K562 (cell line): Measurements from ENCODE around the gene TBC1D7. TPM values are rescaled to one million over a fixed set of nuclear protein-coding genes. Genes with fewer than 3 reads are reported as not detected.
A peak's percentile ranks its signal among the peaks of the same experiment; 100 is the strongest.

Source experiments
- ATAC-seq: fragments of 200-7000 bp; cut with Tn5 transposase; 3 replicates; pipeline ENCODE4 v1.9.1; 2020; ENCODE audit warnings: moderate library complexity
- BruUV-seq: library from RNA; stranded (reverse); fragments of 400-500 nt; replicated peaks from 2 replicates; lab custom pipeline; 2021; lab: Mats Ljungman, UMichigan
- CTCF ChIA-PET: fragments of 300-600 bp; formaldehyde crosslinking; extraction: SDS; loops from one replicate; lab custom pipeline; 2021; ENCODE audit warnings: low intra/inter-chr PET ratio; lab: Yijun Ruan, JAX
- POLR2A ChIA-PET: fragments of 300-600, 350-650 bp; sonication (Branson Sonifier 250); formaldehyde crosslinking; extraction: SDS; loops from one replicate; lab custom pipeline; 2021; ENCODE audit warnings: antibody characterized with exemption, inconsistent platforms; lab: Yijun Ruan, JAX
- DNase-seq, 4 experiments: peaks; one replicate each; pipeline versions ENCODE4 v3.0.0 to v3.0.0-alpha.2; 2011 to 2018; ENCODE audit warnings: low spot score in 3 of 4, mixed read lengths in 3 of 4; ENCODE audit errors: extremely low read depth in 1 of 4
- FAIRE-seq: peaks from 2 replicates; lab custom pipeline; 2011; peaks lifted over from hg19 to GRCh38; lab: Jason Lieb, UNC
- H2AFZ ChIP-seq: 2 replicates; pipeline ENCODE4 v1.6.0; 2011; ENCODE audit warnings: low read depth, low read length, control low read depth, inconsistent platforms
- H3K27ac ChIP-seq: fragments of 200-600 bp; 3 replicates; pipeline ENCODE4 v1.8.0; 2011; ENCODE audit warnings: low read depth, mild to moderate bottlenecking, control low read depth, inconsistent platforms, low read length, moderate library complexity, mixed read lengths; ENCODE audit errors: extremely low read depth
- H3K27me3 ChIP-seq, 2 experiments: fragments of 300-600 bp in 1 of 2; 2 replicates in 1 of 2; 3 replicates in 1 of 2; pipeline versions ENCODE4 v1.6.0 to v1.8.0; 2011; ENCODE audit warnings: inconsistent platforms in 2 of 2, low read length in 2 of 2, mild to moderate bottlenecking in 1 of 2, mixed read lengths in 1 of 2, moderate library complexity in 1 of 2; ENCODE audit not compliant: control insufficient read depth in 2 of 2, insufficient read depth in 2 of 2
- H3K36me3 ChIP-seq: fragments of 300-600 bp; 3 replicates; pipeline ENCODE4 v1.8.0; 2011; ENCODE audit warnings: mild to moderate bottlenecking, low read length, inconsistent platforms; ENCODE audit not compliant: control insufficient read depth, insufficient read depth
- H3K4me1 ChIP-seq, 2 experiments: fragments of 200-600 bp in 1 of 2; replicated peaks in 1 of 2; 2 replicates in 1 of 2; 3 replicates in 1 of 2; pipeline versions ENCODE4 v1.5.1 to v1.8.0; 2011; ENCODE audit warnings: inconsistent platforms in 2 of 2, low read length in 2 of 2, mild to moderate bottlenecking in 1 of 2, mixed read lengths in 1 of 2, moderate library complexity in 1 of 2; ENCODE audit not compliant: control insufficient read depth in 2 of 2, insufficient read depth in 2 of 2
- H3K4me2 ChIP-seq: 2 replicates; pipeline ENCODE4 v1.6.1; 2011; ENCODE audit warnings: low read length, control low read depth, inconsistent platforms, mixed read lengths; ENCODE audit not compliant: insufficient read depth
- H3K4me3 ChIP-seq: fragments of 200-600 bp; sonication (generic), shearing (Covaris generic); 2 replicates; pipeline ENCODE4 v1.5.1; 2016; ENCODE audit warnings: control low read depth, inconsistent platforms
- H3K79me2 ChIP-seq: fragments of 200-600 bp; 3 replicates; pipeline ENCODE4 v1.8.0; 2011; ENCODE audit warnings: low read length, inconsistent platforms; ENCODE audit not compliant: control insufficient read depth, insufficient read depth
- H3K9ac ChIP-seq, 2 experiments: 2 replicates each; pipeline versions ENCODE4 v1.6.0 to v1.6.1; 2011; ENCODE audit warnings: low read depth in 2 of 2, low read length in 2 of 2, control low read depth in 1 of 2, inconsistent platforms in 1 of 2, mild to moderate bottlenecking in 1 of 2, mixed read lengths in 1 of 2; ENCODE audit not compliant: insufficient read depth in 1 of 2
- H3K9me1 ChIP-seq: one replicate; pipeline ENCODE4 v1.6.0; 2011; ENCODE audit warnings: inconsistent platforms, mild to moderate bottlenecking, low read length, moderate library complexity; ENCODE audit not compliant: control insufficient read depth, insufficient read depth
- H3K9me3 ChIP-seq: replicated peaks from 2 replicates; pipeline ENCODE4 v1.5.1; 2011; ENCODE audit warnings: low read depth, low read length, inconsistent platforms; ENCODE audit not compliant: control insufficient read depth, insufficient read depth
- H4K20me1 ChIP-seq: replicated peaks from 2 replicates; pipeline ENCODE4 v1.6.1; 2011; ENCODE audit warnings: low read length, inconsistent platforms, mixed read lengths; ENCODE audit not compliant: control insufficient read depth, insufficient read depth
- ADNP ChIP-seq: fragments of 200-800 bp; sonication (Bioruptor generic); IDR thresholded peaks from 2 replicates; pipeline ENCODE4 v1.6.1; 2016; ENCODE audit warnings: missing genetic modification characterization, missing compliant biosample characterization
- ATF7 ChIP-seq: fragments of 450-650 bp; IDR thresholded peaks from 2 replicates; pipeline ENCODE4 v1.7.1; 2014; ENCODE audit warnings: mild to moderate bottlenecking, moderate library complexity
- BACH1 ChIP-seq: fragments of 200-800 bp; sonication (Bioruptor generic); IDR thresholded peaks from 2 replicates; pipeline ENCODE4 v1.6.1; 2016; ENCODE audit warnings: missing genetic modification characterization, missing compliant biosample characterization
- CHD2 ChIP-seq: IDR thresholded peaks from 2 replicates; pipeline ENCODE4 v1.6.1; 2011; ENCODE audit warnings: low read depth, low read length
- EP300 ChIP-seq: IDR thresholded peaks from 2 replicates; pipeline ENCODE4 v1.6.1; 2012; ENCODE audit warnings: low read length, improper control_type of control experiment
- EP400 ChIP-seq: fragments of 450-650 bp; IDR thresholded peaks from 2 replicates; pipeline ENCODE4 v1.6.1; 2017; ENCODE audit warnings: antibody characterized with exemption, mild to moderate bottlenecking, moderate library complexity
- FOXM1 ChIP-seq, 2 experiments: fragments of 450-650 bp in 1 of 2; sonication (generic) in 1 of 2; formaldehyde crosslinking in 1 of 2; IDR thresholded peaks; 2 replicates each; pipeline versions ENCODE4 v1.6.1 to v1.9.0; 2017 to 2022; ENCODE audit warnings: low read depth in 2 of 2, mild to moderate bottlenecking in 2 of 2, missing genetic modification reagents in 1 of 2, moderate library complexity in 1 of 2
- FOXP1 ChIP-seq: sonication (generic); formaldehyde crosslinking; IDR thresholded peaks from 2 replicates; pipeline ENCODE4 v1.8.0; 2022; ENCODE audit warnings: mild to moderate bottlenecking, missing genetic modification reagents
- JUN ChIP-seq, 2 experiments: sonication (generic) in 1 of 2; formaldehyde crosslinking in 1 of 2; IDR thresholded peaks; 2 replicates each; pipeline versions ENCODE4 v1.6.1 to v1.8.0; 2012 to 2022; ENCODE audit warnings: borderline replicate concordance in 2 of 2, mild to moderate bottlenecking in 2 of 2, improper control_type of control experiment in 1 of 2, low read depth in 1 of 2, low read length in 1 of 2, missing genetic modification reagents in 1 of 2
- MAZ ChIP-seq, 2 experiments: fragments of 450-650 bp in 1 of 2; sonication (generic) in 1 of 2; formaldehyde crosslinking; IDR thresholded peaks in 1 of 2; conservative IDR thresholded peaks in 1 of 2; 2 replicates each; pipeline versions ENCODE4 v1.4.0 to v1.5.0; 2020; ENCODE audit warnings: mild to moderate bottlenecking in 1 of 2, missing genetic modification reagents in 1 of 2
- MTA3 ChIP-seq: fragments of 450-650 bp; formaldehyde crosslinking; IDR thresholded peaks from 2 replicates; pipeline ENCODE4 v1.6.1; 2017; ENCODE audit warnings: mild to moderate bottlenecking, borderline replicate concordance
- PCBP1 ChIP-seq: fragments of 200-400 bp; formaldehyde crosslinking; IDR thresholded peaks from 2 replicates; pipeline ENCODE4 v1.6.1; 2018; ENCODE audit warnings: mild to moderate bottlenecking, low read depth, low read length; ENCODE audit not compliant: poor library complexity, severe bottlenecking
- RHOXF2B ChIP-seq: fragments of 250-450 bp; sonication (Bioruptor Pico); conservative IDR thresholded peaks from 2 replicates; pipeline ENCODE4 v1.5.1; 2021
- TAL1 ChIP-seq: fragments of 450-650 bp; IDR thresholded peaks from 2 replicates; pipeline ENCODE4 v1.6.1; 2016; ENCODE audit warnings: mild to moderate bottlenecking
- TBP ChIP-seq: optimal IDR thresholded peaks from 2 replicates; pipeline ENCODE3; 2011; ENCODE audit warnings: low read depth, low read length, improper control_type of control experiment
- ZBTB33 ChIP-seq: sonication (generic); formaldehyde crosslinking; IDR thresholded peaks from 2 replicates; pipeline ENCODE4 v1.8.1; 2023; ENCODE audit warnings: mild to moderate bottlenecking, missing genetic modification reagents
- ZNF174 ChIP-seq: fragments of 250-450 bp; sonication (Bioruptor Pico); IDR thresholded peaks from 2 replicates; pipeline ENCODE4 v1.4.0; 2020; ENCODE audit warnings: mild to moderate bottlenecking
- WGBS: fragments of 100-300 bp; shearing (Covaris generic); methylation state at CpG from one replicate; pipeline ENCODE4 v1.1.6; 2016; ENCODE audit warnings: low coverage, mixed read lengths; ENCODE audit not compliant: insufficient coverage; ENCODE audit errors: missing lambda C conversion rate; 5-methylcytosine and 5-hydroxymethylcytosine counted together
- in situ Hi-C: fragments of 300-500 bp; cut with MboI; formaldehyde crosslinking; loops from 4 replicates; pipeline ENCODE4 v1.15.0; 2018; ENCODE audit warnings: inconsistent platforms, mixed read lengths
- intact Hi-C: fragments of 100-400 bp; cut with micrococcal nuclease; formaldehyde crosslinking; loops from 2 replicates; pipeline ENCODE4 v1.14.2; 2022
- polyA plus RNA-seq, 8 experiments: library from polyadenylated mRNA; depleted of rRNA in 4 of 8; stranded (reverse) in 5 of 8; unstranded in 3 of 8; fragments of >200 nt; fragmentation: Nextera tagmentation in 2 of 8; fragmentation: Illumina TruSeq in 1 of 8; extraction: Ambion mirVana in 2 of 8; extraction: Trizol in 1 of 8; gene quantifications; 2 replicates each; pipeline versions ENCODE4 v1.2.1 to v1.2.3, GENCODE V29; 2011 to 2014; ENCODE audit warnings: inconsistent platforms in 1 of 8, missing spikeins in 1 of 8
- total RNA-seq, 7 experiments: library from RNA; depleted of rRNA in 6 of 7; stranded (reverse); fragments of >200 nt in 6 of 7; fragmentation: Illumina TruSeq in 2 of 7; extraction: Trizol in 2 of 7; gene quantifications; 2 replicates each; pipeline versions ENCODE4 v1.2.1 to v1.2.3, GENCODE V29; 2011 to 2021; ENCODE audit warnings: low replicate concordance in 1 of 7

Gene TBC1D7
- total and polyA plus RNA-seq, 9 of the 15 experiments (the other 6 are each of a cell fraction or from before 2014, with no cell fraction given): 49.4 to 107 (median 61.1) TPM

- Histone ChIP-seq H3K79me2 (peaks cover 55% of the 10 kb centered on the region), H4K20me1 (no peaks in the 10 kb centered on the region), H2AFZ (peak overlapping the region; percentile 81), H3K9ac (peak overlapping the region; percentile 87 to 90), H3K27me3 (no peaks in the 10 kb centered on the region), H3K4me2 (peak overlapping the region; percentile 89), H3K9me1 (peaks cover 3% of the 10 kb centered on the region), H3K4me3 (peak overlapping the region; percentile 47), H3K36me3 (peaks cover 34% of the 10 kb centered on the region), H3K9me3 (no peaks in the 10 kb centered on the region), H3K27ac (peak overlapping the region; percentile 92), H3K4me1 (peaks cover 25 to 36% of the 10 kb centered on the region in 2 experiments)
- ATAC-seq (peak; percentile 59), FAIRE-seq (peak; percentile 77), DNase-seq (peak; percentile 75 to 94 (median 80))
- intact Hi-C loops: loop anchor here (1.0 to 2.0 kb wide), 2 partner anchors 54 to 79 kb away; partner anchors contain the start of gene TBC1D7
- TSS peak; percentile 31 for BruUV-seq
- in situ Hi-C loops: no loop called here
- POLR2A ChIA-PET: interaction anchor here (0.6 to 2.5 kb wide), 7 partner anchors 10 to 52 kb away, joined by 3 to 29 read pairs (median 4); no protein-coding TSS in a partner anchor
- CTCF ChIA-PET: no interaction called here
- WGBS: 1% methylated on average over 21 of the region's 21 CpGs
- TF ChIP-seq EP400 (peak; percentile 38; the same call in 1 of the 2 replicates), FOXM1 (IDR thresholded peaks at IDR 0.05; ENCODE audit: low read depth) (peak; percentile 51; the same call in 1 of the 2 replicates), FOXM1 (CRISPR knock-in tag; IDR thresholded peaks at IDR 0.05; ENCODE audit: low read depth) (no peak), TBP (peak; percentile 50), FOXP1 (CRISPR knock-in tag) (0 out of 2 replicates have a peak, but pooled peaks have one; percentile 22), RHOXF2B (CRISPR knock-in tag) (0 out of 2 replicates have a peak, but pooled peaks have one; percentile 19), ADNP (tag) (no peak), ZNF174 (CRISPR knock-in tag) (no peak), TAL1 (peak; percentile 65), JUN (IDR thresholded peaks at IDR 0.05; ENCODE audit: borderline replicate concordance, low read depth, low read length) (peak; percentile 62), JUN (CRISPR knock-in tag; IDR thresholded peaks at IDR 0.05; ENCODE audit: borderline replicate concordance) (no peak), PCBP1 (no peak), EP300 (peak; percentile 93), ATF7 (peak; percentile 60; the same call in 1 of the 2 replicates), BACH1 (tag) (peak; percentile 65), CHD2 (peak; percentile 12; the same call in 1 of the 2 replicates), MTA3 (peak; percentile 71), MAZ (CRISPR knock-in tag; conservative IDR thresholded peaks at IDR 0.05 in 1 of 2, IDR thresholded peaks at IDR 0.05 in 1 of 2) (peak; percentile 62 to 93; a peak in 3 of 4 replicates), ZBTB33 (no peak)
These were observed 54.2 kb downstream of the TBC1D7 start for GRCh38 chr6:13273931-13274706.
